Mucosa of gallbladder (tissue), 1 donor: ENCODE measurements around the gene OSBPL2. TPM values are rescaled to one million over a fixed set of nuclear protein-coding genes. Genes with fewer than 3 reads are reported as not detected.

ENCODE experiments used
- DNase-seq: peaks from one replicate; pipeline ENCODE4 v3.0.0-alpha.2; 2020; ENCODE audit warnings: low spot score
- total RNA-seq: library from RNA; stranded (reverse); gene quantifications from one replicate; pipeline ENCODE4 v1.2.1, GENCODE V29; 2021
- donor health status: DM: no; HTN: no; CAD: no.

Gene OSBPL2
- total RNA-seq, 1 donor from 2014 or later = 85.3 TPM

DNA sequence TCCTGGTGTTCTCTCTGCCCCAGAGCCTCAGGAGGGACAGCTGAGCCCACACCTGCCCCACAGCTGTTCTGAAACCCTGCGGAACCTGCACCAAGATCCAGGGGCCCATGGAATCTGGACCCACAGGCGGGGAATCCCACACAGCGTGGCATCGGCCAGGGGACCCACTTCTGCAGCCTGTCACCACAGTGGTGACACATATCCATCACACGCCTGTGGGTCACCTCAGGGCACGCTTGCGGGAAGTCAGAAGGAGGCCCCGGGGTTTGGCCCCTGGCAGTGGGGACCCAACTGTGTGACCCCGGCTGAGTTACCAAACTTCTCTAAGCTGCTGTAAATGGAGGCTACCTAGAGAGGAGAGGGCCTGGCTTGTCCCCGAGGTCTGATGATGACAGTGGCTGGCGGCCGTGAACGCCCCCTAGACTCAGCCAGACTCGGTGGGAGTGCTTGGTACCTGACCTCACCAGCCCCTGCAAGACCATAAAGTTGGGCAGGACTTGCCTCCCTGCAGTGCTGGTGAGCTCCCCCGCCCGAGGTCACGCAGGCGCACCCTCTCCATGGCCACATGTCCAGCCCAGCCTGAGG lies 16.0 kb upstream of the OSBPL2 start:
- no peak for DNase-seq

DNA sequence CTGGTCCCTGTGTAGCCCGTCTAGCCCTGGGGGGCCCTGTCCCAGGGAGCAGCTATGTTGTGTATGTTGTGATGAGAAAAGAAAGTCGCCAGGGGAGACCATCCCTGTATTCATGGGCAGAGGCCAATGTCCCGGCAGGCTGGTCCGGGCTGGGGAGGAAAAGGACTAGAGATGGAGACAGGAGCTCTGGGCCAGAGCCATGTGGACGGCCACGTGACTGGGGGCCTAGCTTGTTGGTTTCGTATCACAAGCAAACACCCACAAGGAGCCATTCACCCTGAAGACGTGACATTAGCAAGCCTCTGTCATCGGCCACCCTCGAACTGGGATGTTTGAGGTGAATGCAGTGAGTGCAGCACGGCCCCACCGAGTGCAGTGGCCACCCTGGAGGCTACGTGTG lies 15.3 kb upstream of the OSBPL2 start:
- no peak for DNase-seq

DNA sequence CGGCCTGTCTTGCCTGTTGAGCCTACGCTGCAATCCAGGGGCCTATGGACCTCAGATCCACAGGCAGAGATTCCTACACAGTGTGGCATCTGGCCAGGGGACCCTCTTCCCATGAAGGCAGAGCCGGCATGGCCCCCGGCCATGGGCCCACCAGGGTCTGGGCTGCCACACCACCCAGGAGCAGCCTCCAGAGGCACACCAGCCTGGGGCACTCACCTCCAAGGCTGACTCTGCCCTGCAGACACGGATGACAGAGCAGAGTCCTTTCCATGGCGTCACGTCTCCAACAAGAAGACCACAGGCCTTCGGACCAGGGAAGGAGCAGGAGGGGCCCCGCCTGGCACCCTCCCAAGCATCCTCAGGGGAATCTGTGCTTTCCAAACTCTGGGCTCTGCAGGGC lies 14.8 kb upstream of the OSBPL2 start:
- DNase-seq = no peak

- DNase-seq = no peak
Measured at GRCh38 chr20:62224113-62224855, 14.0 kb upstream of the OSBPL2 start.

DNA sequence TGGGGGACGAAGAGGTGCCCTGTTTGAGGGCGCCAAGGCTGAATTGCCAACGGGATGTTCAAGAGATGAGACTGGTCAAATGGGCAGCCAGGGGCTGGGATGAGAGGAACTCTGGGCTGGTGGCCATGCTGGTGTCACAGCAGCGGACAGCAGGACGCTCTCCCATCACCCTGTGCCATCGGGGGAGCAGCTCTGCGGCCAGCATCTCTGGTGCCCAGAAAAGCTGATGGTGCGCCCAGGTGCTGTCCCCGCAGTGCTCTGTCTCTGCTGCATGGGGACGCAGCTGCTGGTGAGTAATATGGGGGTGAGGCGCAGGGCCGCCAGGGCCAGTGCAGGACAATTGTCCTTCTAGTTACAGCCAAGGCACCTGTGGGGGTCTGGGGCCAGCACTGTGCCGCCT lies 13.3 kb upstream of the OSBPL2 start:
- DNase-seq = no peak

GRCh38 chr20:62225820-62226635 lies 12.3 kb upstream of the OSBPL2 start:
- DNase-seq = no peak

- no peak for DNase-seq
Measured at GRCh38 chr20:62226707-62227590, 11.4 kb upstream of the OSBPL2 start.

- no peak for DNase-seq
Measured at GRCh38 chr20:62227591-62227976, 10.7 kb upstream of the OSBPL2 start.

DNA sequence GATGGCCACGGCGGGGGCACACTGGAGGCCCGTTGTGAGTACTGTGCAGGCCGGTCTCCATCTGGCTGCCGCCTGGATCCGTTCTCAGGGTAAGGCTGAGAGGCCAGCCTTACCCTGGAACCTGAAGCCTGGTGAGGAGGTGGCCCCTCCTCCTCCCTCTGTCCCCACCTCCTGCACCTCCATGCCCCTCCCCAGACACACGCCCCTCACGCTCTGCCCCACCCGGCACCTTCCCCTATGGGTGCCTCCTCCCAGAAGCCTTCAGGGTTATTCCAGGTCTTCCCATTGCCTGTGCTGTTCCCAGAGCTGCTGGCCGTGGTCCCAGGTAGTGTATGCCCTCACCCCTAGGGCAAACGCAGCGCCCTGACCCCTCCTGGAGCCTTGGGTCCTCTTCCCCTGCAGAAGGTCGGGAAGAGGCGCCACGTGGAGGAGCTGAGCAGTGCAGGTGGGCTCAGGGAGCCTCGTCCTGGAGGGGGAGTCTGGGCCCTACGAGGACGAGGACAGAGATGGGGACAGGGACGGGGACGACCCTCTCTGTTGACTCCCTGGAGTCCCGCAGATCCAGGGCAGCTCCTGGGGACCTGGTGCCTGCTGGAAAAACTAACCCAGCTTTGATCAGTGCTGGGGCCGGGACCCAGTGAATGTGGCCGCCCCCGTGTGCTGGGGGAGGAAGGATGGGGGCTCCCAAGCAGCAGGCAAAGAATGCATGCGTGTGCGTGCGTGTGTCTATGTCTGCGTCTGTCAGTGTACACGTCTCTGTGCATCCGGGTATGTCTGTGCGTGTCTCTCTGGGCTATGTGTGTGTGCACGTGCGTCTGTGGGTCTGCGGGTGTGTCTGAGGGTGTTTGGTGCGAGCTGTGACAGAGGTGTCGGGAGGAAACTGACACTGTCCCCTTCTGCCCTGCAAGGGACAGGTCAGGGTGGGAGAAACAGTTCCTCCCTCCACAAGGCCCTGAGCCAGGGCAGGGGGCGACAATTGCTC lies 10.1 kb upstream of the OSBPL2 start:
- DNase-seq = no peak

DNA sequence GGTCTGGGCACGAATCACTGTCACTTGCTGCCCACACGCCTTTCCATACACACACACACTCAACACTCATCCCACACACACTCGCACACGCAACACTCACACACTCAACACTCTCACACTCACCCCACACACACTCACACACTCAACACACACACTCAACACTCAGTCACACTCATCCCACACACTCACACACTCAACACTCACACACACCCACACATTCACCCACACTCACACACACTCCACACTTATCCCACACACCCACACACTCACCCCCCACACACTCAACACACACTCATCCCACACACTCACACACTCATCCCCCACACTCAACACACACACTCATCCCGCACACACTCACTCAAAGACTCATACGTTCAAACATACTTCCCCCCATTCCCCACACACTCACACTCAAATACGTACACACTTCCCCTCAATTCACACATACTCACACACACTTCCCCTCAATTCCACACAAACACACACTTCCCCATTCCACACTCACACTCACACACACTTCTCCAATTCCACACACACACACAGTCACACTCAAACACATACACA lies 9.3 kb upstream of the OSBPL2 start:
- no peak for DNase-seq

DNA sequence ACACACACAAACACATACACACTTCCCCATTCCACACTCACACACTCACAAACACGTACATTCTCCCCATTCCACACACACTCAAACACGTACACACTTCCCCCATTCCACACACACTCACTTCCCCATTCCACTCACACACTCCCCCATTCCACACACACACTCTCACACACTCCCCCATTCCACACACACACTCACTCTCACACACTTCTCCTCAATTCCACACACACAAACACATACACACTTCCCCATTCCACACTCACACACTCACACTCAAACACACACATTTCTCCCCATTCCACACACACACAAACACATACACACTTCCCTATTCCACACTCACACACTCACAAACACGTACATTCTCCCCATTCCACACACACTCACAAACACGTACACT lies 8.7 kb upstream of the OSBPL2 start:
- no peak for DNase-seq

DNA sequence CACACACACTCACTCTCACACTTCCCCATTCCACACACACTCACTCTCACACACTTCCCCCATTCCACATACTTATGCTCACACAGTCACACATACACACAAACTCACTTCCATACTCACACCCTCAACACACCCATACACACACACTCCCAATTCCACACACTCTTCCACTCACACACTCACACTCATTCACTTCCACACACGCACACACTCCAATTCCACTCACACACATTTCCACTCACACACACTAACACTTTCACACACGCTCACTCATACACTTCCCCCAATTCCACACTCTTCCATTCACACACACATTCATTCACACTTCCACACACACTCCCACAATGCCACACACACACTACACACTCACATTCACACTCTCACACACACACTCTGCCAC lies 8.0 kb upstream of the OSBPL2 start:
- DNase-seq = no peak

DNA sequence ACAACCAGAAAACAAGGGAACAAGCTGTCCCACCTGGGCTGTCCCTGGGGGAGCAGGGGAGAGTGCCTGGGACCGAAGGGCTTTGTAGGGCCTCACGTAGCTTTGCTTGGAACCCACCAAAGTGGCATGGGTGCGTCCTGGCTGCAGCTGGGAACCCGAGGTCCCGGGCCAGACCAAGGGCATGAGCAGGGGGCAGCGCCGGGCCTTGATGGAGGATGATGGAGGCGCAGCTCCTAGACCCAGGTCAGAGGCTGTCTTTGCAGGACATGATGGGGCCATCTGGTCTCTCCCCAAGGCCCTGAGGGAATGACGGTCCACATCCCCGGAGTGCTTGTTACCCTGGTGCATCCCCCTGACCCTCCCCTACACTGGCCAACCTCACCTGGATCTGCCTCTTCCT lies 7.6 kb upstream of the OSBPL2 start:
- no peak for DNase-seq

DNA sequence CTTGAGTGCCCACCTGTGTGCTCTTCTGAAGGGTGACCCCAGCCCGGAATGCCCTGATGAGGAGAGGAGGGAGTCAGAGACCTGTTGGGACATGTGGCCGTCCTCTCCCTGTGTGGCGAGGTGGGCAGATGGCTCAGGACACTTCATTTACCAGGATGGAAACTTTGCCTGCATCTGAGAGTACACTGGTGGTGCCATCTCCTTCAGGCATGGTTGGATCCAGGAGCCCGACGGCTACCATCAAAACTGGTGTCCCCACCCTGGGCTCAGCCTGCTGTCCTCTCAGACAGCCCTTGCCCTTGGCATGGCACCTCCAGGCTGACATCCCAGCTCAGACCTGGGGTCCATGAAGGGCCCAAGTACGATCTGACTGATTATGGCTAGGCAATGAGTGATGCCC lies 7.0 kb upstream of the OSBPL2 start:
- no peak for DNase-seq

GRCh38 chr20:62232194-62232593 lies 6.1 kb upstream of the OSBPL2 start:
- DNase-seq = no peak

DNA sequence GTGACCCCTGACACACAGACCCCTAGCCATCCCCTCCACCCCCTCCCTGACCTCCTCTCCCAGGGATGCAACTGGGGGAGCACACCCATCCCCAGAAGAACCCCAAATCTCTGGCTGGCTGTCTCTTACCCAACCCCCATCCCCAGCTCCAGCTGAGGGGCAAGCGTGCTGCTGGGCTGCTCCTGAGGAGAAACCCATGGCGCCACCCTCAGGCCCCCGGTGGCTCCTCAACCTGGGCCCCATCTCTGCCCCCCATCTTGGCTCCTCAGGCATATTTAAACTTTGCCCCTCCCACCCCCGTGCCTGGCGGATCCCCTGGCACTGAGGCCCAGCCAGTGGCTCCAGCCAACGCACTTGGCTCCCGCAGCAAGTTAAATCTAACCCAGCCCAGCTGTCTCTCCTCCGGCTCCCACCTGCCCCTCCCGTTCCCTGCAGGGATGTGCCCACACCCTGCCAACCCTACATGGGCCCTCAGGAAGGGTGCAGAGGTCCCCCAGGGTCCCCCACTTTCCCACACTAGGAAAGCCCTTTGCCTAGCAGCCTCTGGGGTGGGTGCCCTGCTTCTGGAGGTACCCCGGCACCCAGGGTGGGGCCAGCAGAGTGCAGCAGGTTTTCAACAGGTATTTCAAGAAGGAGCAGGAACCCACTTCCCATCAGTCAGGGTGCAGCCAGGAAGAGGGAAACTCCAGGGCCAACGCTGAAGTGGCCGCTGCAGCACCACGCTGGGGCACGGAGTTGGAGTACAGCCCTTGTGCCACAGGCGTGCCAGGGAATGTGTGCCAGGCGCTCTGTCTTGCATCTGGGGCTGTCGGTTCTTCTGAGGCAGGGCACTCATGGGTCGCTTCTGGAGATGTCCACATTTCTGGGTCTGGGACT lies 5.3 kb upstream of the OSBPL2 start:
- DNase-seq = no peak

- no peak for DNase-seq
Measured at GRCh38 chr20:62233684-62234083, 4.6 kb upstream of the OSBPL2 start.

- no peak for DNase-seq
Measured at GRCh38 chr20:62234339-62234738, 4.0 kb upstream of the OSBPL2 start.

- DNase-seq = no peak
Measured at GRCh38 chr20:62235001-62235776, 3.1 kb upstream of the OSBPL2 start.
